Stimulated activated CD4-positive, alpha-beta T cell treated with anti-CD3 and anti-CD28 coated beads, Interleukin-12 subunit alpha, Interleukin-12 subunit beta, amount 100 ng/mL, for 24 hours (primary cell): ENCODE data around the gene CCNT2.
"Not testable (repeated sequence)": the region's sequence is repeated elsewhere in the genome, so short reads cannot be mapped to it uniquely, and the experiment has no call there.

Source experiments
- DNase-seq, 2 experiments: peaks; one replicate each; pipeline ENCODE4 v3.0.0-alpha.2; 2020; ENCODE audit warnings: low read depth in 2 of 2

Gene CCNT2

DNA sequence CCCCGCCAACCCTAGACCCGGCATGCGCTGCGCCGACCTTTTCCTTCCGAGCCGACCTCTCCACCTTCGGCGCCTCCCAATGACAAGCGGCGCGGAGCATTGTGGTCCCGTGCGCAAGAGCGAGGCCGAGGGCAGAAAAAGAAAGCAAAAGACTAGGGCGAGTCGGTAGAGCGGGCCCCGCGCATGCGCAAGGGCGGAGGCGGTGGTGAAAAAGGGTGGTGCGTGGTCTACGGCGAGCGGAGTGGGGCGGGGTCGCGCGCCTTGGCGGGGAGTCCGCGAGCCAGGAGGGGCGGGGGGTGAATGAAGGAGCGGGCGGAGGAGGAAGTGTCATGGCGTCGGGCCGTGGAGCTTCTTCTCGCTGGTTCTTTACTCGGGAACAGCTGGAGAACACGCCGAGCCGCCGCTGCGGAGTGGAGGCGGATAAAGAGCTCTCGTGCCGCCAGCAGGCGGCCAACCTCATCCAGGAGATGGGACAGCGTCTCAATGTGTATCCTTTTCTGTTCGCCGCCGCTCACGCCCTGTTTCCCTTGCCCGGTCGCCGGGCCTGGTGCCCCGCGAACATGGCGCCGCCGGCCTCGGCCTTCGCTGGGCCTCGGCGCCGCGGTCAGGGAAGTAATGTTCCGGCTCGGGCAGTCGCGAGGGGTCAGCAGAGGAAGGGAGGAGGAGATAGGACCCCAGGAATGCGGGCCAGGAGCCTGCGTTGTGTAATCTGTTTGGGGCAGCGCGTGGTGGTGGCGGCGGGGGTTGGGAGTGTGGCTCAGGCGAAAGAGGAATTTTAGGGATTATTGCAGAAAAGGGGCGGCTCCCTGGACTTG, at the start of gene CCNT2:
Gene CCNT2, plus strand, starts transcription at position 297 of the 815 bp plus-strand sequence. Its CDS starts 33 bp downstream, at position 330.
- peak; percentile 98 to 99 for DNase-seq

DNA sequence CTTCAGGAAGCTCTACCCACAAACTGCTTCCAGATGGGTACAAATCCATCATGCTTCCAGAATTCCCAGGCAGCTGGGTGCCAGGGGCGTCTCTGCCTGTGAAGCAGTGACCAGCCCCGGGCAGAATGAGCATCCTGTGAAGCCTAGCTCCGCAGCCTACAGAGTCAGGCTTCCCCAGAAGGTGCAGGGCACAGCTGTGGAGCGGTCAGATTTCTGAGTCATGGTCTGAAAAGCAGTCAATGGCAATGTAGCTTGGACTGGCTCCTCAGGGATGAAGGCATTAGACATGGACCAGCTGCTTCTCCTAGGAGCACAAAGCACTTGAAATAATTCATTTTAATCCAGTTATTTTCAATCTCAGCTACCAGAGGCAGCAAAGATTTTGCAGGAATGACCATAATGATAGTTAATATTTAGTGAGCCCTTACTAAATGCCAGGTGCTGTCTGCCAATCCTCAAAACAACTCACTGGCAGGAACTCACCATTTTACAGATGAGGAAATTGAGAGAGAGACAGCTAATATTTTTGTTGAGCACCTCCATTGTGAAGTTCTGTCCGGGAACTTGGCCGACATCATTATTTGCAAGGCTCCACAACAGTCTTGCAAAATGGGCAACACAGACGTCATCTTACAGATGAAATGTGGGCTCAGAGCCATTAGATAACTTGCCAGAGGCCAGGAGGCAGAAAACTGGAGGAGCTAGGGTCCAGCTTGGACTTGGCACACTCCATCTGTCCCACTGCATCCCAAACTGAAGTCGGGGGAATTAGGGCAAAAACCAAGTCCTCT, 48.5 kb upstream of the CCNT2 start:
- no peak for DNase-seq

DNA sequence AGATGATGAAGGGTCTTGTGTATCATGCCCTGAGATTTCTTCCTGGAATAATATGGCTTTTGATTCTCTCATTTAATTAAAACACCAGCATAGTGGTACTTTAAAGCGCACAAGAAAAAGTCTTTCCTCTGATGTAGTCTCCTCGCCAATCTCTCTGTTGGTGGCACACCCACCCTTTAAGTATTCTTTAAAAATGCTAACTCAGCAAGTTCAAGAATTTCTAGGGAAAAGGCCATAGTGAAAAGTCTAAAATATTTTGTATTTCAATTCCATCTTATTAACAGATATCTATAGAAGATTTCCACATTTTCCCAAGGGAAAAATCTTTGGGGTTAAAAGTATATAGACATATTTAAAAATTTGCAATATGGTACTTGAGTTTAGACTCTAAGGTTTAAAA, 45.5 kb upstream of the CCNT2 start:
- no peak for DNase-seq

DNA sequence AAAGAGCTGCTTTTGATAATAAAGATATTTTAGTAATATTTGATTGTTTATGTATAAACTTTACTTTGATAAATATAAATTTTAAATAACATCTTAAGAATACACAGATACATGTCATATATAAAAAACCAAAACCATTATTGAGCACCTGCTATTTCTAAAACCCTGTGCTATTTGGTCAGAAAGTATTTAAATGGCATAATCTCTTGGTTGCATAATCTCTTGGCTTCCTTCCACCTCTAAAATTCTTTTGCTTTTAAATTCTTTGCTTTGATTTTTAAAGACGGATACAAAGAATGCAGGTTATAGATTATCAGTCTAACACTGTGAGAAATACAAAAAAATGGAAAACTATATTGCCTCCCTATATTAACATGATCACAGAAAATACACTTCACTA, 43.3 kb upstream of the CCNT2 start:
- no peak for DNase-seq

DNA sequence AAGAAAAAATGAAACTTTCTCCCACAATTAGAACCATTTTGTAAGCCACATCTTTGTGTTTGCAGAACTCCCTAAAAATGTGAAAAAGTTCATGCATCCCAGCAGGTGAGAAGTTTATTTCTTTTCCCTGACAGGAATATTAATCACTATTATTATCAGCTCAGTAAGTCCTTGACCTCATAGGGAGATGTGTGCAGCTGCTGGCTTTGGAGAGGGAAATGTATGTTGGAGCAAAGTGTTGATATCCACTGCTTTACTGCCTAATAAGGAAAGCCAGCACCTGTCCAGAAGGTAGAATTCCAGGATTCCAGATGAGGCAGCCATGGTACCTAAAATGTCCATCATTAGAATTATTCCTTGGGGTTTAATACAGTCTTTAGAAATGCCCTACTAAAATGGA, 35.8 kb upstream of the CCNT2 start:
- DNase-seq: no peak

DNA sequence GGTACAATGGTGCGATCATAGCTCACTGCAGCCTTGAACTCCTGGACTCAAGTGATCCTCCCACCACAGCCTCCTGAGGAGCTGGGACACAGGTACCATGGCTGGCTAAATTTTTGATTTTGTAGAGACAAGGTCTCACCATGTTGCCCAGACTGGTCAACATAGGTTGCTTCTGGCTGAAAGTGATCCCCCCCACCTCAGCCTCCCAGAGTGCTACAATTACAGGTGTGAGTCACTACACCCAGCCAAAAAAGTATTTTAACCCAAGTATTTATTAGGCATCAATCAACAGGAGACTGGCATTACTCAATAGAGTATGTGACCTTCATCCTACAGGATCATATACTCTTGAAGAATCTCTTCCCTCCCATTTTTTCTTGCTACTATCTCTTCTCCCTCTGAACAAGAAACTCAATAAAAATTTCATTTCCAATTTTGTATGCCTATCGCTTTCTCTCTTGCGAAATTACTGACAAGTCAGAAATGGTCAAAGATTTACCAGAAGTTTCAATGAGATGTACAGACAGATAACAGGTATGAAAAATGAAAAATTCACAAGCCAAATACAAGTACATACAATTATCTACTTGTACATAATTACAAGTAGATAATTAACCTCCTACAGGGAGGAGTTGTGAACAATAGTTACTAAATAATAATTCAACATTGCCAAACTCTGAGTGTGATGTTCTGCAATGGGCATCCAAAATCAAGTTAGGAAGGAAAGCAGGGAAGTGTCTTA, 34.9 kb upstream of the CCNT2 start:
- no peak for DNase-seq

DNA sequence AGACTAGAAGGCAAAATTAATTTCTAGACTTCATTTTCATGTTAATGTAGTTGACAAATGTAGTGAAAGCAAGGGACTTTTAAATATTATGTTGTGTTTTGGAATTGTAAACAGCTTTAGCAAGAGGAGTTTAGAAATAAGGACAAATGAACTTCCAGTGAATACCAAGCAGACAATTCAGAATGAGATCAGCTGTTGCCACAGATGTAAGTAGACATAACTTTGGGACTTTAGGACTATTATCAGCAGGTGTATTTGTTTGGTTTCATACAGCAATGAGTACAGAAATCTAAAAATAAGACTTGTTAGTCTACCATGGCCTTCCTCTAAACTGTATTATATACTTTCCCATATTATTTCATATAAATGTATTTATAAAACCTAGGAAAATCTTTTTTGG, 34.2 kb upstream of the CCNT2 start:
- DNase-seq: no peak

DNA sequence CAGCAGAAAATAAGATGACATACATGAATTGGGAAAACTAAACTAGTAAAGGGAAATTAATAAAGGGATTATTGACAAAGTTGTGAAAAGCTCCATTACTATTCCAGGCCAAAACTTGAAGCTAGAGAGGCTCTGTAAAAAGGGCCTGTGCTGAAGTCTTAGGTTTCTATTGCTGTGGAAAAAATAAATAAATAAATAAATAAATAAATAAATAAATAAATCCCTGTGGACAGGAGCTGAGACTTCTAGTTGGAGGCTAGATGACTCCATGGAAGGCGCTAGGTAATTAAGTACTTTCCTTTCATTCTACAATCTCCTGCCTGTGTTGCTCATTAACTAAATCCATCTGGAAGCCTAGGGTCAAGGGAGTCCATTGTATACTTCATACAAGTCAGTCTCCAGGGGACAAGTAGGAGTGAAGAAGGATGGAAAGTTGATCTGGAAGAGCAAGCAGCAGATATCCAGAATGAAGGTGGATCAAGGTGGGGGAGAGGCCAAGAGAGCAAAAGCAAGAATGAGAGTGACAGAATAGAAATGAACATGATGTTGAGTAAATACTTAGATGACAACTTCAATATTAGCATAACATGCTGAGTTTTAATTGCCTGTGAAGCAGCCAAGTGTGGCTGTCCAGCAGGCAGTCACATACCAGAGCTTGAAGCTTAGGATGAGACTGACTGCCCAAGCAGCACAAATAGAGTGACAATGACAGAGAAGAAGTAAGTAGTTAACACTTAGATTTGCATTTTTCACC, 26.2 kb upstream of the CCNT2 start:
- DNase-seq: no peak

DNA sequence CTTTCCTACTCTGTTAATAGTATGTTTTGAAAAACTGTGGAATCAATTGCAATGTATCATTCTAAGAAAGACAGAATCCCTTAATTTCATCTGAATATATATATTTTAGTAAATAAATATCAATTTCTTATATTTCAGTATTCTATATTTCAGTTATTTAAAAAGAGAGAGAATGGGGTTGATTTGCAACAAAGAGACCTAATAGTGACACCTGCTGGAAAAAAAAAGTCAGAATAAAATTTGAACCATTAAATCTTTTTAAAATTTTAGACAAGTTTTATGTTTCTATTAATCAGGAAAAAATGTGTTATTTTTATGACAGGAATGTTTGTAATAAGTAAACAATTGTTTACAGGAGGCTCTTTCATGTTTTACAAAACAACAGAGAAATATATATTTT, 20.7 kb upstream of the CCNT2 start:
- DNase-seq: no peak

DNA sequence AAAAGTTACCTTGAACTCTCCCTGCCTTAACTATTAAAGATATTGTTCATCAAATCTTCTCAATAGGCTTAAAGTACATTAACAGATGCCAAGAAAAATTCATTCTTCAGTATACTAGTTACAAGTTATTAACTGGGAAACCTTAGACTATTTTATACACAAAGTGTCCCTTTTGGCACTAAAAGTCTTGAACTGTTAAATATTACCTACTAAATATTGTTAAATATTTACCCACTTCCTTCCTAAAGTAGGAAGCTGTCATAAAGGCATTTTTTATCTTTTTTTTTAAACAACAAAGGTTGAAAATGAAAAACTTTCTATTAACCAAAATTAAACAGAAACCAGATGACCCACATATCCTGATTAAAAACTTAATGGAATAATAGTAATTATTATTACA, 19.4 kb upstream of the CCNT2 start:
- DNase-seq: no peak

DNA sequence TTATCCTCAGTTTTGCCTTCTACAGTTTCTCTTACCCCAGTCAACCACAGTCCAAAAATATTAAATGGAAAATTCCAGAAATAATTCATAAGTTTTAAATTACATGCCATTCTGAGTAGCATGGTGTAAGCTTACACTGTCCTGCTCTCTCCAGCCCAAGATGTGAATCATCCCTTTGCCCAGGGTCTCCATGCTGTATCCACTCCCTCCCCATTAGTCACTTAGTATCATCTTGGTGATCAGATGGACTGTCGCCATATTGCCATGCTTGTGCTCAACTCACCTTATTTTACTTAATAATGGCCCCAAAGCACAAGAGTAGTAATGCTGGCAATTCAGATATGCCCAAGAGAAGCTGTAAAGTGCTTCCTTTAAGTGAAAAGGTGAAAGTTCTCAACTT, 18.5 kb upstream of the CCNT2 start:
- no peak for DNase-seq

DNA sequence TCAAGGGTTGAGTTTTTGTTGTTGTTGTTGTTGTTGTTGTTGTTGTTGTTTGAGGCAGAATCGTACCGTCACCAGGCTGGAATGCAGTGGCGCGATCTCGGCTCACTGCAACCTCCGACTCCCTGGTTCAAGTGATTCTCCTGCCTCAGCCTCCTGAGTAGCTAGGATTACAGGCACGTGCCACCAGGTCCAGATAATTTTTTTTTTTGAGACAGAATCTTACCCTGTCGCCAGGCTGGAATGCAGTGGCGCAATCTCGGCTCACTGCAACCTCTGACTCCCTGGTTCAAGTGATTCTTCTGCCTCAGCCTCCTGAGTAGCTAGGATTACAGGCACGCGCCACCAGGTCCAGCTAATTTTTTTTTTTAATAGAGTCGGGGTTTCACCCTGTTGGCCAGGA, 14.9 kb upstream of the CCNT2 start:
- DNase-seq: not testable (repeated sequence)

DNA sequence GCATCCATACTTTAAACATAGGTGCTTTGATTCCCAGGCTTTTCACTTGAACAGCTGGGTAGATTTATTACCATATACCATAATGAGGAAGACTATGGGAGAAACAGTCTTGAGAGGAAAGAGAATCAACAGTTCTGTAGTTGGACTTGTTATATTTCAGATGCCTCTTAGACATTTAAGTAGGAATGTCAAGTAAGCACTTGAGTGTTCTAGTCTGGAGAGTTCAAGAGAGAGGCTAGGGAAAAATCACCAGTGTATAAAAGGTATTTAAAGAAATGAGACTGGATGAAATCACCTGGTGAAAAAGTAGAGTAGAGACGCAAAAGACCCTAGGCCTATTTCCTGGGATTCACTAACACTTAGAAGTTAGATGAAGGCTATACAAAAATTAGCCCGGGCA, 13.5 kb upstream of the CCNT2 start:
- no peak for DNase-seq

DNA sequence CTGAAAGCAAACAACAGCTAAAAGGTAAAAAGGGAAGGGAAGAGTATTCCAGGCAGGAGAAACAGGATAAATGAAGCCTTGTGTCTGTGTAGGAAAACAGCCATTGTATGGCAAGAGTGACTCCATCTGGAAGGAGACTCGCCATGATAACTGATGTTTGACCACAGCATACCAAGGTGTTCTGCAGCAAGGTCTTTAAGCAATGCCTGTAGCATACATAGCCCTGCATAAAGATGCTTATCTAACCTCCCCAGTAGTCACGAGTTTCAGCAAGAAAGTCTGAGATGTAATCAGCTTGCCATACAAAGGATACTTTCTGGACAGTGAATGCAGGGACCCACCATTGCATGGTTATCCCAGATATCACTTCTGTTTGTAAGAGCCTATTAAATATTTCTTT, 11.9 kb upstream of the CCNT2 start:
- DNase-seq: no peak

DNA sequence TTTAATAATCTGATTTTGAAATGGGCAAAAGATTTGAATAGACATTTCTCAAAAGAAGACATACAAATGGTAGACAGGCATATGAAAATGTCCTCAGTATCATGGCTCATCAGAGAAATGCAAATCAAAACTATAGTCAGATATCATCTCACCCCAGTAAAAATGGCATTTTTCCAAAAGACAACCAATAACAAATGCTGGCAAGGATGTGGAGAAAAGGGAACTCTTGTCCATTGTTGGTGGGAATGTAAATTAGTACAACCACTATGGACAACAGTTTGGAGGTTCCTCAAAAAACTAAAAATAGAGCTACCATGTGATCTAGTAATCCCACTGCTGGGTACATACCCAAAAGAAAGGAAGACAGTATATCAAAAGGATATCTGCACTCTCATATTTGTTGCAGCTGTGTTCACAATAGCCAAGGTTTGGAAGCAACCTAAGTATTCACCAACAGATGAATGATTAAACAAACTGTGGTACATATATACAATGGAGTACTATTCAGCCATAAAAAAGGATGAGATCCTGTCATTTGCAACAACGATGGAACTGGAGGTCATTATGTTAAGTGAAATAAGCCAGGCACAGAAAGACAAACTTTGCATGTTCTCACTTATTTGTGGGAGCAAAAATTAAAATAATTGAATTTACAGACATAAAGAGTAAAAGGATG, 11.0 kb upstream of the CCNT2 start:
- not testable (repeated sequence) for DNase-seq

DNA sequence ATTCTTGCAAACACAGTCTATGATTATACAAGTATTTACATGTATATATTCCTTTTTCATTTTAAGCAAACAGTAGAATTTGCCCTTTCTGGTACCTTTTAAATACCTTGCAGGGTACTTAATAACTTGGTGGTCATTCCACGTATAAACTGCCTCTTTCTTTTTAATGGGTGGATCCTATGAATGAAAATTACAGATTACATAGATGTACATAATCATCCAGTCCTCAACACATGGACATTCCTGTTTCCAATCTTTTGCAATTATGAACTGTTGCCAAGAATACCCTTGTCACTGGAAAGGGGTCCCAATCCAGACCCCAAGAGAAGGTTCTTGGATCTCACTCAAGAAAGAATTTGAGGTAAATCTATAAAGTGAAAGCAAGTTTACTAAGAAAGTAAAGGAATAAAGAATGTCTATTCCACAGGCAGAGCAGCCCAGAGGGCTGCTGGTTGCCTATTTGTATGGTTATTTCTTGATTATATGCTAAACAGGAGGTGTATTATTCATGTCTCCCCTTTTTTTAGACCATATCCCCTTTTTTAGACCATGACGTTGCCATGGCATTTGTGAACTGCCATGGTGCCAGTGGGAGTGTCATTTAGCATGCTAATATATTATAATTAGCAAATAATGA, 7.7 kb upstream of the CCNT2 start:
- DNase-seq: no peak

DNA sequence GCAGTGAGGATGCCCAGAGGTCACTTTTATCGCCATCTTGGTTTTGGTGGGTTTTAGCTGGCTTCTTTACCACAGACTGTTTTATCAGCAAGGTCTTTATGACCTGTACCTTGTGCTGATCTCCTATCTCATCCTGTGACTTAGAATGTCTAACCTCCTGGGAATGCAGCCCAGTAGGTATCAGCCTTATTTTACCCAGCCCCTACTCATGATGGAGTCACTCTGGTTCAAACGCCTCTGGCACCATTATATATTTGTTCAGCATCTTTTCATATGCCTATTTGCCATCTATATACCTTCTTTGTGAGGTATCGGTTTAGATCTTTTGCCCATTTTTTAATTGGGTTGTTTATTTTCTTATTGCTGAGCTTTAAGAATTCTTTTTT, 7.2 kb upstream of the CCNT2 start:
- no peak for DNase-seq

DNA sequence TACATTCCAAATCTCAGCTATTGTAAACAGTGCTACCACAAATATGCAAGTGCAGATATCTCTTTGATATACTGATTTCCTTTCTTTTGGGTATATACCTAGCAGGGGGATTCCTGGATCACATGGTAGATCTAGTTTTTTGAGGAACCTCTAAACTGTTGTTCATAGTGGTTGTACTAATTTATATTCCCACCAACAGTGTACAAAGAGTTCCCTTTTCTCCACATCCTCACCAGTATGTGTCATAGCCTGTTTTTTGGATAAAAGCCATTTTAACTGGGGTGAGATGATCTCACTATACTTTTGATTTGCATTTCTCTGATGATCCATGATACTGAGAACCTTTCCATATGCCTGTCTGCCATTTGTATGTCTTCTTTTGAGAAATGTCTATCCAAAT, 6.3 kb upstream of the CCNT2 start:
- no peak for DNase-seq

DNA sequence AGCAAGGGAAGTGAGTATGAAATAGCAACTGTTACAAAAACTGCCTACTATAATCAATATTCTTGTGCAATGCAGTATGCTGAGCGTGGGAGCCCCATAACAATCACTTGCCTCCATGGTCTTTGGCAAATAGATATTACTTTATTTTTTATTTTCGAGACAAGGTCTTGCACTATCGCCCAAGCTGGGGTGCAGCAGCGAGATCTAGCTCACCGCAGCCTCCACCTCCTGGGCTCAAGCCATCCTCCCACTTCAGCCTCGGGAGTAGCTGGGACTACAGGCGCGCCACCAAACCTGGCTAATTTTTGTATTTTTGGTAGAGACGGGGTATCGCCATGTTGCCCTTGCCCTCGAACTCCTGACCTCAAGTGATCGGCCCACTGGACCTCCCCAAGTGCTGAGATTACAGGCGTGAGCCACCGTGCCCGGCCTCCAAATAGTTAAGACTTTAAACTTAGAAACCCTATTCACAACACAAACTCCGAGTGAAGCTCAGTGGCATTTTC, 1.2 kb upstream of the CCNT2 start:
- peak in 1 of 2 experiments; percentile 5 for DNase-seq

DNA sequence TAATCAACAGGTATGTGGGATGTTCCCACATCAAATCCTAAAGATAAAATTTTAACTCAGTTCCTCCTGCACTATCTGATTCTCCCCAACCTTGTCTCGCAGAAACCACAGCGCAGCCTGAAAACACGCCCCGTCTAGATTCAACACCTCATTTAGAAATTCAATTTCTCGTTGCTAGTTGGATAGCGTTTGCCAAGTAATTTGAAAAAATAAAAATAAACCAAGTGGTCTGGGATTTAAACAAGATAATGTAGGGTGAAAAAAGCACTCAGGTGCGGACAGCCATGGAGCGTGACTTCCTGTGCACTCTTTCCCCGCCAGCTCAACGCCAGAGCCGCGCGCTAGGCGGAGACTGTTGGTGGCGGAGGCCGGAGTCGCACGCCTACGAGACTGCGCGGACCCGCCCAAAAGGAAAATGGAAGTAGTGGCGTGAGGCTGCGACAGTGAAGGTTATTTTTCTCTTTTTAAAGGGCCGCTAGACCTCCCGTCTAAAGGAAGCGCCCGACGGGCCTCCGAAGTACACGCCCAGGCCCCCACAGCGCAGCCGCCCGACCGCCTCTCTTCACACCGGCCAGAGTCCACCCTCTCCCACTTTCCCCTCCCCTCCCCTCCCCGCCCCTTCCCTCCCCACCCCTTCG, 615 bp upstream of the CCNT2 start:
- no peak for DNase-seq
